UCSD-AML1 (cell line): ENCODE measurements around the gene RCOR1.

Source experiments
- DNase-seq: peaks from one replicate; lab custom pipeline; 2025; ENCODE audit not compliant: unreplicated experiment; lab: John Stamatoyannopoulos, UW

The RCOR1 gene

GRCh38 chr14:102668291-102668873, 75.9 kb downstream of the RCOR1 start:
- no peak for DNase-seq

GRCh38 chr14:102671410-102671809, 79.0 kb downstream of the RCOR1 start:
- DNase-seq, result no peak

- no peak for DNase-seq
These were observed 80.0 kb downstream of the RCOR1 start for GRCh38 chr14:102672410-102672960.

- no peak for DNase-seq
These were observed 82.9 kb downstream of the RCOR1 start for GRCh38 chr14:102675396-102675795.

- no peak for DNase-seq
These were observed 85.9 kb downstream of the RCOR1 start for GRCh38 chr14:102678394-102678793.

- no peak for DNase-seq
These were observed 91.2 kb downstream of the RCOR1 start for GRCh38 chr14:102683399-102684297.

GRCh38 chr14:102684298-102684663, 91.8 kb downstream of the RCOR1 start:
- no peak for DNase-seq

GRCh38 chr14:102686196-102686801, 93.8 kb downstream of the RCOR1 start:
- DNase-seq, result no peak

GRCh38 chr14:102688290-102688689, 95.8 kb downstream of the RCOR1 start:
- DNase-seq, result no peak

- DNase-seq, result no peak
These were observed 98.2 kb downstream of the RCOR1 start for GRCh38 chr14:102690509-102691286.

- no peak for DNase-seq
These were observed 99.3 kb downstream of the RCOR1 start for GRCh38 chr14:102691763-102692162.

- no peak for DNase-seq
These were observed 99.9 kb downstream of the RCOR1 start for GRCh38 chr14:102692334-102692733.

- no peak for DNase-seq
These were observed 100.7 kb downstream of the RCOR1 start for GRCh38 chr14:102693006-102693755.

GRCh38 chr14:102694530-102695166, 102.2 kb downstream of the RCOR1 start:
- DNase-seq, result no peak

- no peak for DNase-seq
These were observed 102.7 kb downstream of the RCOR1 start for GRCh38 chr14:102695167-102695555.

- DNase-seq, result no peak
These were observed 103.9 kb downstream of the RCOR1 start for GRCh38 chr14:102696332-102696731.

- no peak for DNase-seq
These were observed 104.5 kb downstream of the RCOR1 start for GRCh38 chr14:102696856-102697495.

- DNase-seq, result no peak
These were observed 105.1 kb downstream of the RCOR1 start for GRCh38 chr14:102697501-102697900.

- DNase-seq, result no peak
These were observed 107.1 kb downstream of the RCOR1 start for GRCh38 chr14:102699416-102700110.
